Memory B cell (primary cell): ENCODE results near the gene ACTN4.

ENCODE experiments used
- ATAC-seq: fragments of 150-1000 bp; cut with Tn5 transposase; 2 replicates; pipeline ENCODE4 v1.10.0; 2021; ENCODE audit warnings: low read depth, mild to moderate bottlenecking, moderate library complexity
- DNase-seq, 2 donors: peaks; one replicate each; pipeline ENCODE4 v3.0.0; 2022; ENCODE audit warnings: low spot score in 2 of 2
- H3K27ac Mint-ChIP-seq: one replicate; pipeline ENCODE4 v1.8.0; 2022; ENCODE audit warnings: mild to moderate bottlenecking, moderate library complexity, mixed read lengths
- H3K27me3 Mint-ChIP-seq: one replicate; pipeline ENCODE4 v1.8.0; 2022; ENCODE audit warnings: mixed read lengths
- H3K36me3 Mint-ChIP-seq: one replicate; pipeline ENCODE4 v1.8.0; 2022; ENCODE audit warnings: mild to moderate bottlenecking, mixed read lengths
- H3K4me1 Mint-ChIP-seq: one replicate; pipeline ENCODE4 v1.8.0; 2022; ENCODE audit warnings: mixed read lengths
- H3K4me3 Mint-ChIP-seq: one replicate; pipeline ENCODE4 v1.8.0; 2022; ENCODE audit warnings: mild to moderate bottlenecking, moderate library complexity, mixed read lengths
- H3K9me3 Mint-ChIP-seq: one replicate; pipeline ENCODE4 v1.8.0; 2022; ENCODE audit warnings: mixed read lengths

ACTN4 gene

DNA sequence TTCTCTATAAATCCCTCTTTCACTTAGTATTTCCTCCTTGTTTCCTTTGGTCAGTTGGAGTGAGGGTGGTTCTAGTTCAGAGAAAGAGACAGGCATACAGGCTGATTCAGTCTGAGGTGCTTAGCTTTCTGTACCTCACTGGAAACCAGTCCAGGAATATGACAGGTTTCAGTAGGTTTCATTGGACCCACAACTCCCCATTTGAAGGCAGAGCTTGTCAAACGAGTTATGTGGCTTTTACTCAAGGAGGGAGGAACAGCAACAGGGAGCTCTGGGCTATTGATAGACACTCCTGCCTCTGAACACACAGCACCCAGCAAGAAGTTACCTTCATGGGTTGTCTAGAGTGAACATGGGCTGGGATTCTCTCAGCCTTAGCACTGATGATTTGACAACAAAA is 14.5 kb downstream of the ACTN4 start:
- H3K9me3 Mint-ChIP-seq, result no peaks in the 10 kb centered on the region
- H3K27me3 Mint-ChIP-seq, result no peaks in the 10 kb centered on the region
- peaks cover 2% of the 10 kb centered on the region for H3K36me3 Mint-ChIP-seq
- H3K4me1 Mint-ChIP-seq, result peaks cover 29% of the 10 kb centered on the region
- DNase-seq, result no peak
- ATAC-seq, result no peak
- H3K27ac Mint-ChIP-seq, result no peak overlapping the region
- H3K4me3 Mint-ChIP-seq, result no peak overlapping the region

DNA sequence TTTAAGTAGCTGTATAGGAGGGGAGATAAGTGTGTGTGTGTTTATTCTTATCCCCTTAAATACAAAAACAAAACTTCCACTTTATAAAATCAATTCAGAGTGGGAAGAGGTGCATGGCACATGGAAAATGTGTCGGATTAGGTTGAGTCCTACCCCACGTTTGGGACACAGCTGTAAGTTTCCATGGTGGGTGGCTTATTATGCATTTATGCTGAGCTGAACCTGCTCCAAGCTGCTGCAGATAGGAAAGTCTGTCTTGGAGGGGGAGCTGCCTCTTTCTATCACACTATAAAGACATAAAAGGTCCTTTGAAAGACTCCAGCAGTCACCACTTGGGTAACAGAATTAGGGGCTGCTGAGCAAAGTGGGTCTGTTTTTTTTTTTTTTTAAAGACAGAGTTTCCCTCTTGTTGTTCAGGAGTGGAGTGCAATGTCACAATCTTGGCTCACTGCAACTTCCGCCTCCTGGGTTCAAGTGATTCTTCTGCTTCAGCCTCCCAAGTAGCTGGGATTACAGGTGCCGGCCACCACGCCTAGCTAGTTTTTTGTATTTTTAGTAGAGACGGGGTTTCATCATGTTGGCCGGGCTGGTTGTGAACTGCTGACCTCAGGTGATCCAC is 15.2 kb downstream of the ACTN4 start:
- Mint-ChIP-seq H3K4me1 (peaks cover 32% of the 10 kb centered on the region), H3K27ac (no peak overlapping the region)

DNA sequence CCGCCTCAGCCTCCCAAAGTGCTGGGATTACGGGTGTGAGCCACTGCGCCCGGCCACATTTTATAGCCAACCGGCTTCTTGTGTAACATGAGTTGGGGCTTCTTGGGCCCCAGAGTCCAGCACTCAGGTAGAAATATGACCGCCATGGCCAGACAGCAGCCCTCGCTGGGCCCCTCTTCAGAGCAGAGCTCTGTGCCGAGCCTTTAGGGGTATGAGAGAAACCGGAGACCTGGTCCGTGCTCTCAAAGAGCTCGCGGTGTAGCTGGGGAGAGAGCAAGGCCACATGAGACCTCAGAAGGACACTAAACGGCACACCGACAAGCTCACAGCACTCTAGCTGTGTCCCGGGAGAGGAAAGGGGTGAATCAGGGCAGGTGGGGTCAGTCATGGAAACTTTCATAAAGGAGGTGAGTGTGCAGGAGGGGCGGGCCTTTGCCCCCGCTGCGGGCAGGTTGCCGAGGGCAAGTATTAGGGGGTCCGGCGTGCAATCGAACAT is 15.8 kb downstream of the ACTN4 start:
- H3K9me3 Mint-ChIP-seq, result no peaks in the 10 kb centered on the region
- peaks cover 2% of the 10 kb centered on the region for H3K36me3 Mint-ChIP-seq
- H3K4me1 Mint-ChIP-seq, result peaks cover 34% of the 10 kb centered on the region
- H3K27me3 Mint-ChIP-seq, result no peaks in the 10 kb centered on the region
- peak overlapping the region; percentile 31 for H3K27ac Mint-ChIP-seq
- DNase-seq (no peak), ATAC-seq (no peak)
- no peak overlapping the region for H3K4me3 Mint-ChIP-seq

More for the DNA sequence above, 15.2 kb downstream of the ACTN4 start:
- Mint-ChIP-seq H3K9me3 (no peaks in the 10 kb centered on the region), H3K27me3 (no peaks in the 10 kb centered on the region), H3K4me3 (no peak overlapping the region), H3K36me3 (peaks cover 2% of the 10 kb centered on the region)
- ATAC-seq, result no peak
- DNase-seq, result no peak

DNA sequence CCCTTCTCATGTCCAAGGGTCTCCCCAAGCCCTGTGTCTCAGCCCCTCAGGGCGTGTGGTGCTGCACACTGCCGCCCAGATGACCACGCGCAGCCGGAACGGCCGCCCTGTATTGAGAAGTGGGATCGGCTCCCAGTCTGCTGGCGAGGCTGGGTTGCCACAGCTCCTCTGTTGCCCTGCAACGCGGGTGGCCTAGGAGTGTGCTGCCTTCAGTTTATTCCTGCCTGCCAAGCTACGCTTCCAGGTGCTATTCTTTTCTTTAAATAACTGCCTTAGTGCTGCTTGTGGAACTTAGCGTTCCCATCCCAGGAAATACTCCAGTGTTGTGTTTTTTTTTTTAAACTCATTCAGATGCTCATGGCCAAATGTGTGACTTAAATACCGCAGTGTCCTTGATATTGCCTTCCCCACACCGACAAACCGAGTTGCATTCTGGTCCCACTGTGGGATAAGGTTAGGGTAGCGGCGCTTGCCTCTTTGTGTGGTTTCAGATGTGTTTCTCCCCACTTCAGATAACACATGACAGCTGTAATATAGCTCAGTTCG is 16.6 kb downstream of the ACTN4 start:
- no peak for ATAC-seq
- Mint-ChIP-seq H3K36me3 (peaks cover 2% of the 10 kb centered on the region), H3K4me1 (peaks cover 39% of the 10 kb centered on the region), H3K27ac (peak overlapping the region; percentile 62), H3K9me3 (no peaks in the 10 kb centered on the region), H3K27me3 (no peaks in the 10 kb centered on the region), H3K4me3 (peak overlapping the region; percentile 41)
- no peak for DNase-seq

DNA sequence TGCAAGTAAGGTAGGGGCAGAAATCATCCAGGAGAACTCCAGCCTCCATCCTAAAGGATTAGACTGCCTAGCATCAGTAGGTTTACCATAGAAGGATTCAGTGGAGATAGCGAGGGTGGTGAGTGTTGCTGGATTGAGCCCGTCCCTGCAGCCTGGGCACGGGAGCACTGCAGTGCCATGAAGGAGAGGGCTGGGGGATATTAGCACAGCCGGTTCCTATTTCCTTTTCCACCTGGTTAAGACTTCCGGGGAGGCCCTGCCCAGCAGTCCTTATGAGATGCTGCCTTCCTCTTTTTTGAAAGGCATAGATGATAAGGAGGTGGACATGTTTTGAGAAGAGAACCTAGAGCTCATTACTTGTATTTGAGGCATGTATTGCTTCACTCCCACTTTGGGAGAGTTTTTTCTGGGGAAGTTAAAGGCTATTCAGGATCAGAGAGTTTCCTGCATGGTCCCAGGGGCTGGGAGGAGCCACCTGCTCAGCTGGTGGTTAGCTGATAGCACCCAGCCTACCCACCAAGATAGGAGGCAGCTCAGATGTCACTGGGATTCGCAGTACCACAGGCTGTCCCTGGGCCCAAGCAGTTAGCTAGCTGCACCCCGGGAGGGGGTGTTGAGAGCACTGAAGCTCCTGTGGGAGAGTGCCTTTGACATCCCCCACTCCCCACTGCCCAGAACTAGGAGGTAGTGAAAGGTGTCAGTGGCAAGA is 17.2 kb downstream of the ACTN4 start:
- Mint-ChIP-seq H3K4me1 (peaks cover 45% of the 10 kb centered on the region), H3K4me3 (peak overlapping the region; percentile 41), H3K36me3 (peaks cover 2% of the 10 kb centered on the region), H3K9me3 (no peaks in the 10 kb centered on the region), H3K27me3 (no peaks in the 10 kb centered on the region), H3K27ac (peak overlapping the region; percentile 62)
- ATAC-seq (peak; percentile 47), DNase-seq (no peak)

DNA sequence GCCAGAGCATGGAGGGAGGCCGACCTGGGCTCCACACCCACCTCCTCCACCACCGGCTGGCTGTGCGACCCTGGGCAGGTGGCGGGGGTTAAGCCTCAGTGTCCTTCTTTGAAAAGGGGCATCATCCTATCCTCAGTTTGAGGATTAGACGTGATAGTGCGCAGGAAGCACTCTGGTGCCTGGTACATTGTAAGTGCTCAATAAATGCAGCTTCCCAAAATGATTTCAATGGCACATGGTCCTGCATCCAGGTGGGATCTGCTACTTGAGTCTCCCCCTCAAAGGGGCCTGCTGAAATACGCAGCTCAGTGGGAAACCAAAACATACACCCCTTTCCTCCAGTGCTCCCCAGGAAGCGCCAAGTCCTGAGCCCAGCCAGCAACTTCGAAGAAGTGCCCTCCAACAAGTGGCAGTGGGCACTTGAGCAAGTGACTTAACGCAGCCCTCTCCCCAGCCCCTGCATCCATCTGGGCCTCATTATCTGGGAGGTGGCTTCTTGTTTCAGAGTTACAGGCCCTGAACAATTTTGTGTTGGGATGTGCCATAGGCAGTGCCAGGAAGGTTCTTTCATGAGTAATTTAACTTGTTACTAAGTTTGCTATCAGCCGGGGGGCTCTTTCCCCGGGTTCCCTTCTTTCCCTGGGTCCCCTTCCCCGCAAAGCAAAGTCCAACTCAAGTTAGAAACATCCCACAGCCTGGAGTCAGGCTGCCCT is 17.9 kb downstream of the ACTN4 start:
- H3K4me1 Mint-ChIP-seq, result peaks cover 53% of the 10 kb centered on the region
- no peak for DNase-seq
- no peak overlapping the region for H3K4me3 Mint-ChIP-seq
- H3K27ac Mint-ChIP-seq, result peak overlapping the region; percentile 90
- no peaks in the 10 kb centered on the region for H3K27me3 Mint-ChIP-seq
- ATAC-seq, result no peak
- H3K36me3 Mint-ChIP-seq, result peaks cover 2% of the 10 kb centered on the region
- H3K9me3 Mint-ChIP-seq, result no peaks in the 10 kb centered on the region

DNA sequence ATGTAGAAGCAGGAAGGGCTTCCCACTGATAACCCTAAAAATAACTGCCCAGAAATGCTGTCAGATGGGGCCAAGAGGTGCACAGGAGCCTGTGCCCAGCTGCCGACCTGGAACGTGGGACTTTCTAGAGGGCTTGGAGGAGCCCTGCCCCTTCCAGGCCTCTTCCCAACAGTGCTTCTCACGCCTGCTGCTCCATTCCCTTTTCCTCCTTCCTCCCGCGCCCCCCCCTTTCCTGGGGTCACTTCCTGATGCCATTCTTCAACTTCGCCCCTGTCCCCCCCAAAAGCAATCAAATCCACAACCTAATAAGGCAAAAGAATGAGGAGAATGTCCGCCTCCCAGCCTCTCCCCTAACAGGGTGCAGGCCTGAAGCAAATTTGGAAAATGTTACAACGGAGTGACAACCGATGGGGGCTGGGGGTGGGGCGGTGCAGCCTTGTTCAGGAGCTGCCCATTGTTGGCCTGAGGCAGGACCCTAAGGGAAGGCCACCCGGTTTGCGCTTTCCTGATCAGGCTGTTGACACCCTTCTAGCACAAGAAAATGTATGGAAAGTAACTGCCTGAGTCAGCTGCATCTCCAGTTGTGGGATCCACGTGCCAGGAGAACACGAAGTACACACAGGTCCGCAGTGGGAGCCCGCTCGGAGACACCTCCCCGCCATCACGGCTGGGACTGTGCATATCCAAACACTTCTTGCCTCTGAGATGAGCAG is 18.7 kb downstream of the ACTN4 start:
- no peaks in the 10 kb centered on the region for H3K27me3 Mint-ChIP-seq
- no peaks in the 10 kb centered on the region for H3K9me3 Mint-ChIP-seq
- no peak for DNase-seq
- H3K27ac Mint-ChIP-seq, result peak overlapping the region; percentile 90
- no peak for ATAC-seq
- no peaks in the 10 kb centered on the region for H3K36me3 Mint-ChIP-seq
- H3K4me1 Mint-ChIP-seq, result peaks cover 50% of the 10 kb centered on the region
- no peak overlapping the region for H3K4me3 Mint-ChIP-seq

DNA sequence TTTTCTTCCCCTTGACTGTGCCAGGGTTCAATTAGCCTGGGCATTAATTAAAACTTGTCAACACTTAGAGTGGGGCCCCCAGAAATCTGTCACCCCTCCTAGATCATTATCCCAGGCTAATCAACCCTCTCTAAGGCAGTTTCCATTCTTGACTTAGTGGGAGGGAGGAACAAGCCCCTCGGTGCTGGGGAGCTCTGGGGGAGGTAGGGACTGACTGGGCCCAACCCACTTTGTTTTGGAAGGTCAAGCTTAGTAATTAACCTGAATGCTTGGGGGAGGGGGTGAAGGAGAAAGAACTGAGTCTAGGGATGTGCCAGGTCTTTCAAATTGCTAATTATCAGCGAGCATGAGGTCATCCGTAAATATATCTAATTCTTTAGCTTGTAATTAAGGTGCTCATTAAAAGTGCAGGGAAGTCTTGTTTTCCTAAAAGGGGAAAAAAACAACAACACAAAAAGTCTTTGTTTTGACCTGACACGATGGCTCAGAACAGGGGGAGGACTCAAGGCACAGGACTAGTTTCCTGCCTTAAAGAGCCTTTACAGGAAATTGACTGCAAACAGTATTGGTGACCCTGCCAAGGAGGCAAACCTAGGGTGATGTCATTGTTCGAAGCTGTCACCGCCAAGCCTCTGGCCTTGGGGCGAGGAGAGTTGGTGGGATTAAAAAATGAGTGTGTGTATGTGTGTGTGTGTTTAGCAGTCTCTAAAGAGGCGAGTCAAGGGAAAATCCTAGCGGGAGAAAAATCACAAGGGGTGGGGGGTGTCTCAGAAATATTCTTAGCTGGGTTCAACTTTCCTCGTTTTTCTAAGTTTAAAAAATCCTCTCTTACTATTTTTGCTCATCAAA is 19.4 kb downstream of the ACTN4 start:
- peaks cover 53% of the 10 kb centered on the region for H3K4me1 Mint-ChIP-seq
- peak overlapping the region; percentile 81 for H3K4me3 Mint-ChIP-seq
- H3K27me3 Mint-ChIP-seq, result no peaks in the 10 kb centered on the region
- H3K36me3 Mint-ChIP-seq, result no peaks in the 10 kb centered on the region
- ATAC-seq (peak; percentile 78), DNase-seq (no peak)
- peak overlapping the region; percentile 90 for H3K27ac Mint-ChIP-seq
- H3K9me3 Mint-ChIP-seq, result no peaks in the 10 kb centered on the region

DNA sequence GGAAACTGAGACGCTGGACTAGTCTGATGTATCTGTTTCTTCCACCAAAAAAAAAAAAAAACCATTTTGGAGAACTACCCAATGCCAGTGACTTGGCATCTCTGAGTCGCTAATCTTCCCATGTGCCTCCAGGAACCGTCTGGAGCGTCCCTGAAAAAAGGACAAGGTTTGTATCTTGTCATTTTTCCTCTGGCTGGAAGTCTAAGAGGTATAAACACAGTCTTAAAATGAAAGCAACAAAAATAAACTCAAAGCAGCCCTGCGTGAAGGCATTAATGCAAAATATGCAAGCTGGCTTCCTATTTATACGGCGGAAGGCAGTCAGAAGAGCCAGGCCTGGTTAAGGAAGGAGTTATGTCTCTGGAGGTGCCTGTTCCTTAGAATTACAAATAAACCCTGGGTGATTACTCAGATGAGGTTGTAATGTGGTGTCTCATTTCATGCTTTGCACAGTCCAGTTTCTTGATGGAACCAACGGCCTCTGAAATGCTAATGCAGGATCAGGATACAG is 20.3 kb downstream of the ACTN4 start:
- H3K36me3 Mint-ChIP-seq, result peaks cover 2% of the 10 kb centered on the region
- peaks cover 50% of the 10 kb centered on the region for H3K4me1 Mint-ChIP-seq
- H3K27me3 Mint-ChIP-seq, result no peaks in the 10 kb centered on the region
- H3K27ac Mint-ChIP-seq, result peak overlapping the region; percentile 90
- H3K9me3 Mint-ChIP-seq, result no peaks in the 10 kb centered on the region
- ATAC-seq, result peak; percentile 61
- peak overlapping the region; percentile 69 for H3K4me3 Mint-ChIP-seq
- DNase-seq, result no peak

DNA sequence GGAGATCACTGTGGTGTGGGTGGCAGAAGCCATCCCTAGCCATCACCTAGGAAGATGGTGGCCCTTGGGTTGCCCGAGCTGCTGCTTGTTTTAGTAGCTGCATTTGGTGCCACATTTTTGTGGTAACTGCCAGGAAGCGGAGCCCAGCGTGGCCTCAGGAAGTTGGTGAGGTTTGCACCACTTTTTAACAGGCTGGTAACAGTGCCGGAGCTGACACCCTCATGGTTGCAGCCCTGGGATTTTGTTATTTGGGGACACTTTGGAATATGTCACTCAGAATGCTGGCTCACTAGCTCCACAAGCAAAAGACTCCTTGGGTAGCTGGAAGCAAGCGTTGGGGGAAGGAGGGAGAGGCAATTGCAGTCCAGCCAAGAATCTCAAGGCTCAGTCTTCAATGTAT is 22.1 kb downstream of the ACTN4 start:
- peak overlapping the region; percentile 78 for H3K4me3 Mint-ChIP-seq
- H3K9me3 Mint-ChIP-seq, result no peaks in the 10 kb centered on the region
- ATAC-seq, result no peak
- H3K36me3 Mint-ChIP-seq, result peaks cover 2% of the 10 kb centered on the region
- no peak for DNase-seq
- peaks cover 50% of the 10 kb centered on the region for H3K4me1 Mint-ChIP-seq
- no peaks in the 10 kb centered on the region for H3K27me3 Mint-ChIP-seq
- H3K27ac Mint-ChIP-seq, result peak overlapping the region; percentile 86

DNA sequence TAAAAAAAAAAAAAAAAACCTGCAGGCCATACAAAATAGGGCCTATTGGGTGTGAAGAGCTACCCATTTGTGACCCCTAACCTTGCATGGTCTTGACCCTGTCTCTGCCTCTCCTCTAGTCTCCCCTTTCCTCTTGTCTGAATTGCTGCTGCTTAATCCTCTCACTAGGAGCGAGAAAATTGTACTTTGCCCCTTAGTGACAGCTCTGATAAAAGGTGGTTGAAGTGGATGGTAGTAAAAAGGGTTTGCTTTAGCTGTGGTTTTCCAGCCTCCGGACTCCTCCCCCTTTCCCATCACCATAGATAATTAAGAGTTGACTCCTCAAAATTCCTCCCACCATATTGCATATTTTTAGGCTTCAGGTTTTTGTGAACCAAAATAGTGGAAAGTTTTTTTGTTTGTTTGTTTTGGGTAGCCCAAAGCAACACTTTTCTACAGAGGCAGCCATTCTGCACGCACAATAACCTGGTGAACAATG is 23.5 kb downstream of the ACTN4 start:
- Mint-ChIP-seq H3K27me3 (no peaks in the 10 kb centered on the region), H3K9me3 (no peaks in the 10 kb centered on the region), H3K4me3 (no peak overlapping the region), H3K4me1 (peaks cover 54% of the 10 kb centered on the region), H3K27ac (no peak overlapping the region), H3K36me3 (peaks cover 2% of the 10 kb centered on the region)
- DNase-seq (no peak), ATAC-seq (no peak)

DNA sequence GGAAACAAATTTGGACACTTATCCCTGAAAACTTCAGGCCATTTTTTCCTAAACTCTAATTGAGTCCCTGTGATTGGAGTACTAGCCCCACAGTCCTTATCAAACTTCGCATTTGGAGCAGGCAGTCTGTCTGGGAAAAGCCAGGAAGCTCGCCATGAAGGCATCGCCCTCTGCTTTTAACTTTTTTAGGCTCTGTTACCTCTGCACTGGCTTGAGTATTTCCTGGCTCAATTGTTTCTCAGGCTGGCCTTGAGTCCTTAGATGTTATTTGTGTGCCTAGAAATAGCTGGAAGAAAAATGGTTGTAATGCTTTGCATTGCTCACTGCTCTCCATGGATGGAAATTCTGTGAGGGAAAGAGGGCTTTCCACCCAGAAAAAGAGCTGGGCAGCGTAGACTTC is 24.2 kb downstream of the ACTN4 start:
- Mint-ChIP-seq H3K4me3 (no peak overlapping the region), H3K27me3 (no peaks in the 10 kb centered on the region), H3K9me3 (no peaks in the 10 kb centered on the region), H3K36me3 (peaks cover 2% of the 10 kb centered on the region), H3K27ac (no peak overlapping the region), H3K4me1 (peaks cover 55% of the 10 kb centered on the region)
- DNase-seq (no peak), ATAC-seq (no peak)

DNA sequence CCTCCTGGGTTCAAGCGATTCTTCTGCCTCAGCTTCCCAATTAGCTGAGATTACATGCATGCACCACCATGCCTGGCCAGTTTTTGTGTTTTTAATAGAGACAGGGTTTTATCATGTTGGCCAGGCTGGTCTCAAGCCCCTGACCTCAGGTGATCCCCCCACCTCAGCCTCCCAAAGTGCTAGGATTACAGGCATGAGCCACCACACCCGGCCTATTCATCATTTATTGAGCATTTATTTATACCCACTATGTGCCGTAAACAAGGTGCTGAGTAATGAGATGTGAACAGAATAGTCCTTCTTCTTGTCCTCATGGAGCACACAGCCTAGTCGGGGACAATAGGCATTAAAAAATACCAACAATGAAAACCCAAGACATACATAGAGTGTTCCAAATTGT is 25.6 kb downstream of the ACTN4 start:
- Mint-ChIP-seq H3K4me3 (no peak overlapping the region), H3K27ac (no peak overlapping the region), H3K27me3 (no peaks in the 10 kb centered on the region), H3K9me3 (no peaks in the 10 kb centered on the region), H3K4me1 (peaks cover 58% of the 10 kb centered on the region), H3K36me3 (peaks cover 4% of the 10 kb centered on the region)
- DNase-seq, result no peak
- ATAC-seq, result no peak
